SU-DHL-6 (cell line): ENCODE data around the gene MAST4.

Source experiments
- H2AFZ ChIP-seq: fragments of 200-600 bp; sonication (generic); 2 replicates; pipeline ENCODE4 v1.6.1; 2014; ENCODE audit warnings: low read depth, mild to moderate bottlenecking, moderate library complexity, mixed read lengths, antibody characterized with exemption, low read length; ENCODE audit not compliant: severe bottlenecking
- H3F3A ChIP-seq: fragments of 200-600 bp; shearing (Covaris generic); 2 replicates; pipeline ENCODE4 v1.6.0; 2016; ENCODE audit warnings: antibody characterized with exemption, mild to moderate bottlenecking; ENCODE audit not compliant: insufficient read depth
- H3K27ac ChIP-seq: fragments of 200-600 bp; sonication (generic); 2 replicates; pipeline ENCODE4 v1.5.1; 2016; ENCODE audit warnings: low read depth, mild to moderate bottlenecking, low read length, moderate library complexity, mixed read lengths
- H3K27me3 ChIP-seq: fragments of 200-600 bp; sonication (generic), shearing (Covaris generic); 2 replicates; pipeline ENCODE4 v1.6.0; 2014; ENCODE audit warnings: mild to moderate bottlenecking, low read length
- H3K36me3 ChIP-seq: fragments of 200-600 bp; sonication (generic); 2 replicates; pipeline ENCODE4 v1.6.1; 2014; ENCODE audit warnings: mild to moderate bottlenecking, low read length, mixed read lengths
- H3K4me2 ChIP-seq: fragments of 300-600, 200-600 bp; shearing (Covaris generic), sonication (generic); 2 replicates; pipeline ENCODE4 v1.6.0; 2014; ENCODE audit warnings: low read length, low read depth, mild to moderate bottlenecking; ENCODE audit not compliant: poor library complexity, severe bottlenecking
- H3K4me3 ChIP-seq: fragments of 200-600 bp; sonication (generic); 2 replicates; pipeline ENCODE4 v1.5.1; 2014; ENCODE audit warnings: antibody characterized with exemption, low read length, mild to moderate bottlenecking, mixed read lengths; ENCODE audit not compliant: insufficient read depth, poor library complexity, severe bottlenecking
- H3K79me2 ChIP-seq: fragments of 200-600 bp; sonication (generic); 2 replicates; pipeline ENCODE4 v1.6.1; 2014; ENCODE audit warnings: mild to moderate bottlenecking, low read length, moderate library complexity; ENCODE audit not compliant: insufficient read depth
- H3K9ac ChIP-seq: fragments of 200-600 bp; sonication (generic); 2 replicates; pipeline ENCODE4 v1.7.0; 2014; ENCODE audit warnings: mild to moderate bottlenecking, low read length
- H3K9me2 ChIP-seq: fragments of 200-600 bp; sonication (generic); replicated peaks from 2 replicates; pipeline ENCODE4 v1.6.1; 2014; ENCODE audit warnings: low read length; ENCODE audit not compliant: insufficient read depth
- H3K9me3 ChIP-seq: fragments of 200-600 bp; sonication (generic); 2 replicates; pipeline ENCODE4 v1.6.1; 2014; ENCODE audit warnings: low read length, mixed read lengths; ENCODE audit not compliant: insufficient read depth
- H4K20me1 ChIP-seq: fragments of 200-600 bp; sonication (generic); 2 replicates; pipeline ENCODE4 v1.6.1; 2014; ENCODE audit warnings: low read depth, mild to moderate bottlenecking, antibody characterized with exemption, low read length, moderate library complexity, mixed read lengths
- EZH2phosphoT487 ChIP-seq: fragments of 200-600 bp; sonication (generic), shearing (Covaris generic); conservative IDR thresholded peaks from 2 replicates; pipeline ENCODE4 v1.6.1; 2018; ENCODE audit warnings: mild to moderate bottlenecking, antibody characterized with exemption, low read length, moderate library complexity, mixed read lengths
- TF ChIP-seq, protein P1 (sequence below): fragments of 200-600 bp; sonication (generic); IDR thresholded peaks from one replicate; pipeline ENCODE4 v1.5.1; 2017; ENCODE audit warnings: antibody characterized with exemption, mild to moderate bottlenecking, low read length, moderate library complexity; ENCODE audit not compliant: insufficient read depth, poor library complexity, severe bottlenecking

The MAST4 gene

DNA sequence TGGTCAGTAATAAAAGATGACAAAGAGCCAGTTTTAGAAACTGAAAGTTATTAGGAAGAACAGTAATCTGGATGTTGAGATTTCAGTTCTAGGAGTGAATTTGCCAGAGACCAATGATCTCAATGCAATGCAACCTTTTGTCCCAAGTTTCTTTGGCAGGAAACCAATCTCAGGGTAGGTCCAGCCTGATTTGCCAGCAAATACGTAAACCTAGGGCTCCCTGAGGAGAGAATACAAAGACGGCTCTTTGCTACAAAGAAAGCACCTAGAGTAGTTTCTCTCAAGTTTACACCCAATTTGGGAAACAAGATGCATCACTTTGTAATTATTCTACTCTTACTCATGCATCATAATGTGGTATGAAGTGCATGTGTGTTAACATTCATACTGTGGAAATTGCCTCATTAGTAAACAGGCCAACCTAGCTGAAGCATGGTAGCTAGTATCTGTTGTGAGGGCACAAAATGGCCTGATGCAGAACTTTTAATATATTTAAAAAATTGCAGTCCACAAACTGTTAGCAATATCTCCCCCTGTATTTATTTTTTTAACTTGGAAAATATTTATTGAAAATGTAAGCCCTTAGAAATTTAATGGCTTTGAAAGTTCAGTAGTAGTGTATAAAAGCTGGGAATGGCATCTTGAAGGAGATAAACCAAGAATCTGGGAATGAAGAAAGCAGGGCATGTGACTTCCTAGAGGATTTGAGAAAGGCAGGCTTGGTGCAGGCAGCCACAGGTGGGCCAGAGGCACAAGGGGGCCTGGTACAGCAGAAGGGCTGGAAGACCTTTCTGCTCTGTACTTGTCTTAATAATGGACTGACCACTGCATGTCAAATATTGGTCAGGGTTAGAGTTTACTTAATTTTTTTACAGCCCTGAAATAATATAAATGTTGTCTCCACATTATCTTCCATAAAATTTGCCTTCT, 59.5 kb downstream of the MAST4 start:
- TF ChIP-seq, protein P1, sequence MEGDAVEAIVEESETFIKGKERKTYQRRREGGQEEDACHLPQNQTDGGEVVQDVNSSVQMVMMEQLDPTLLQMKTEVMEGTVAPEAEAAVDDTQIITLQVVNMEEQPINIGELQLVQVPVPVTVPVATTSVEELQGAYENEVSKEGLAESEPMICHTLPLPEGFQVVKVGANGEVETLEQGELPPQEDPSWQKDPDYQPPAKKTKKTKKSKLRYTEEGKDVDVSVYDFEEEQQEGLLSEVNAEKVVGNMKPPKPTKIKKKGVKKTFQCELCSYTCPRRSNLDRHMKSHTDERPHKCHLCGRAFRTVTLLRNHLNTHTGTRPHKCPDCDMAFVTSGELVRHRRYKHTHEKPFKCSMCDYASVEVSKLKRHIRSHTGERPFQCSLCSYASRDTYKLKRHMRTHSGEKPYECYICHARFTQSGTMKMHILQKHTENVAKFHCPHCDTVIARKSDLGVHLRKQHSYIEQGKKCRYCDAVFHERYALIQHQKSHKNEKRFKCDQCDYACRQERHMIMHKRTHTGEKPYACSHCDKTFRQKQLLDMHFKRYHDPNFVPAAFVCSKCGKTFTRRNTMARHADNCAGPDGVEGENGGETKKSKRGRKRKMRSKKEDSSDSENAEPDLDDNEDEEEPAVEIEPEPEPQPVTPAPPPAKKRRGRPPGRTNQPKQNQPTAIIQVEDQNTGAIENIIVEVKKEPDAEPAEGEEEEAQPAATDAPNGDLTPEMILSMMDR: no peak
- TF ChIP-seq EZH2phosphoT487: no peak
- Histone ChIP-seq H3K79me2 (no peaks in the 10 kb centered on the region), H3K4me2 (no peak overlapping the region), H4K20me1 (no peaks in the 10 kb centered on the region), H3K36me3 (no peaks in the 10 kb centered on the region; the same call in 1 of the 2 replicates), H3F3A (no peaks in the 10 kb centered on the region), H3K9me2 (no peaks in the 10 kb centered on the region), H2AFZ (no peak overlapping the region), H3K27me3 (no peaks in the 10 kb centered on the region), H3K9me3 (no peaks in the 10 kb centered on the region), H3K4me3 (no peak overlapping the region), H3K9ac (no peak overlapping the region), H3K27ac (no peak overlapping the region)

DNA sequence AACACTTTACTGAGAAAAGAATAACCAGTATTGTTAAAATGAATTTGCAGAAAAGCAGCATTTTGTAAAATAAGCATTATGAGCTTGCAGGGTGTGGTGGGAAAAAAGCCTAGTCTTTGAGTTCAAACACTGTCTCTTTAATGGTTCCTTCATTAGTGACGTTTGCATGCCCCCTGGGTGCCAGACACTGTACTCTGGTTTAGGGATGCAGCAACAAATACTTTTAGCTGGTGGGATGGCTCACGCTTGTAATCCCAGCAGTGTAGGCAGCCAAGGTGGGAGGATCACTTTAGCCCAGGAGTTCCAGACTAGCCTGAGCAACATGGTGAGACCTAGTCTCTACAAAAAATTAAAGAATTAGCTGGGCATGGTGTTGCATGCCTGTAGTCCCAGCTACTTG, 62.3 kb downstream of the MAST4 start:
- no peaks in the 10 kb centered on the region for H4K20me1 ChIP-seq
- H3K4me3 ChIP-seq: no peak overlapping the region
- TF ChIP-seq, protein P1: no peak
- no peak for TF ChIP-seq EZH2phosphoT487
- H3K9ac ChIP-seq: no peak overlapping the region
- H3F3A ChIP-seq: no peaks in the 10 kb centered on the region
- no peaks in the 10 kb centered on the region for H3K27me3 ChIP-seq
- H2AFZ ChIP-seq: no peak overlapping the region
- no peaks in the 10 kb centered on the region for H3K36me3 ChIP-seq
- no peak overlapping the region for H3K27ac ChIP-seq
- H3K9me2 ChIP-seq: no peaks in the 10 kb centered on the region
- H3K79me2 ChIP-seq: no peaks in the 10 kb centered on the region
- no peak overlapping the region for H3K4me2 ChIP-seq
- H3K9me3 ChIP-seq: no peaks in the 10 kb centered on the region

DNA sequence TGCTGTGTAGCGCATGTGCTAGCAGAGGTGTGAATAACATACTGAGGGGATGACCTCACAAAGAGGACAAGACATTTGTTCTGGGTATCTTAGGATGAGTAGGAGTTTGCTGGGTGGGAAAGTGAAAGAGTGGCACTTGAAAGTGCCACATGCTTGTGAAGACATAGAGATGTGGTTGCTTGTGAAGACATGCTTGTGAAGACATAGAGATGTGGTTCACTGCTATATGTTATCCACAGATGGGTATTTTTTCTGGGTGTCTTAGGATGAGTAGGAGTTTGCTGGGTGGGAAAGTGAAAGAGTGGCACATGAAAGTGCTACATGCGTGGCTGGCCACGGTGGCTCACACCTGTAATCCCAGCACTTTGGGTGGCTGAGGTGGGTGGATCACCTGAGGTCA, 63.6 kb downstream of the MAST4 start:
- no peaks in the 10 kb centered on the region for H3K79me2 ChIP-seq
- H3K4me2 ChIP-seq: no peak overlapping the region
- TF ChIP-seq, protein P1: no peak
- TF ChIP-seq EZH2phosphoT487: no peak
- no peaks in the 10 kb centered on the region for H3K9me3 ChIP-seq
- no peaks in the 10 kb centered on the region for H3K36me3 ChIP-seq
- H3K27me3 ChIP-seq: no peaks in the 10 kb centered on the region
- H3K9ac ChIP-seq: no peak overlapping the region
- H3K9me2 ChIP-seq: no peaks in the 10 kb centered on the region
- no peak overlapping the region for H3K27ac ChIP-seq
- H3K4me3 ChIP-seq: no peak overlapping the region
- H2AFZ ChIP-seq: no peak overlapping the region
- no peaks in the 10 kb centered on the region for H4K20me1 ChIP-seq
- no peaks in the 10 kb centered on the region for H3F3A ChIP-seq
